C1 segment of cervical spinal cord (tissue), 14 donors: Measurements from ENCODE around the gene CEP112.

Experiments
- DNase-seq, 14 donors: peaks; one replicate each; lab custom pipeline; 2025; lab: John Stamatoyannopoulos, UW

Gene CEP112

GRCh38 chr17:66191593-66192377 lies at the start of gene CEP112:
Gene CEP112 (minus strand): TSS chr17:66192133.
- DNase-seq = peak in 9 of 14 donors; percentile 1 to 55 (median 15)

- no peak for DNase-seq
Observed at GRCh38 chr17:66240630-66241029, 48.7 kb upstream of the CEP112 start.

- DNase-seq = no peak
Observed at GRCh38 chr17:66240013-66240412, 48.1 kb upstream of the CEP112 start.

- DNase-seq = no peak
Observed at GRCh38 chr17:66235377-66235994, 43.6 kb upstream of the CEP112 start.

GRCh38 chr17:66234611-66235010 lies 42.7 kb upstream of the CEP112 start:
- DNase-seq = no peak

GRCh38 chr17:66233023-66233753 lies 41.3 kb upstream of the CEP112 start:
- DNase-seq = no peak

GRCh38 chr17:66230922-66231591 lies 39.1 kb upstream of the CEP112 start:
- DNase-seq = no peak

GRCh38 chr17:66229783-66230538 lies 38.0 kb upstream of the CEP112 start:
- no peak for DNase-seq

- DNase-seq = no peak
Observed at GRCh38 chr17:66228887-66229782, 37.2 kb upstream of the CEP112 start, which contains the start of gene APOH. Gene APOH (minus strand): TSS chr17:66229415. CDS start chr17:66229379, 36 bp downstream.

GRCh38 chr17:66227212-66228045 lies 35.5 kb upstream of the CEP112 start:
- no peak for DNase-seq

- DNase-seq = no peak
Observed at GRCh38 chr17:66222798-66223350, 30.9 kb upstream of the CEP112 start.

GRCh38 chr17:66221755-66222530 lies 30.0 kb upstream of the CEP112 start:
- no peak for DNase-seq

GRCh38 chr17:66221343-66221742 lies 29.4 kb upstream of the CEP112 start:
- no peak for DNase-seq

- DNase-seq = no peak
Observed at GRCh38 chr17:66220079-66220835, 28.3 kb upstream of the CEP112 start.

GRCh38 chr17:66215529-66215911 lies 23.6 kb upstream of the CEP112 start:
- DNase-seq = no peak

GRCh38 chr17:66214884-66215528 lies 23.1 kb upstream of the CEP112 start:
- DNase-seq = no peak
